Breast epithelium (tissue), 3 donors: ENCODE data around the gene UBE2J1.

ENCODE experiments used
- POLR2A ChIP-seq: fragments of 450-650 bp; IDR thresholded peaks from one replicate; pipeline ENCODE4 v1.6.1; 2016; ENCODE audit warnings: antibody characterized with exemption, mild to moderate bottlenecking, moderate library complexity
- TF ChIP-seq, protein P1 (sequence below), 3 donors: fragments of 450-650 bp; IDR thresholded peaks; one replicate each; pipeline ENCODE4 v1.5.1; 2016 to 2017; ENCODE audit warnings: antibody characterized with exemption in 3 of 3, mild to moderate bottlenecking in 3 of 3, moderate library complexity in 3 of 3

DNA sequence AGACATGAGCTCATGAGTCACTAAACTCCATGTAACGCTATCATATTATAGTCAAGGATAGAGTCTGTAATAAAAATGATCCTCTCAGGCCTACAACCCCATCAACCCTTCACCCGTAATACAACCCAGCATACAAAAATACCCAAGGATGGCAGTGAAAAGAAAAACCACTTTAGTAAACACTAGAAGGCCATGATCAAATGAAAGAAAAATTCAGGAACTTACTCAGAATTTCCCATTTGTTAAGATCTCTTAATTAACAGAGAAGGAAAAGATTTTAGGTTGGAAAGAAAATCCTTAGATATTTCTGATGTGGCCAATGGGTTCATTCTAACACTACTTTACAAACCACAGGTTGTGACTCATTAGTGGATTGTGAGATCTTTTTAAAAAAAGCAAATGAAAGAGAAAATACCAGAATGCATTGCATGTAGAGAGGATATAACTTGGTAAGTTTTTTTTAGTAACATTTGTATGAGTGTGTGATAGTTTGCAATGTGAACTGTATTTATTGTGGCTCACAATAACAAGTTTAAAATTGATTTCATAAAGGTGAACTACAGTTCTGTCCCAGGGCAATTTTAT is 8.0 kb upstream of the UBE2J1 start:
- TF ChIP-seq, protein P1, sequence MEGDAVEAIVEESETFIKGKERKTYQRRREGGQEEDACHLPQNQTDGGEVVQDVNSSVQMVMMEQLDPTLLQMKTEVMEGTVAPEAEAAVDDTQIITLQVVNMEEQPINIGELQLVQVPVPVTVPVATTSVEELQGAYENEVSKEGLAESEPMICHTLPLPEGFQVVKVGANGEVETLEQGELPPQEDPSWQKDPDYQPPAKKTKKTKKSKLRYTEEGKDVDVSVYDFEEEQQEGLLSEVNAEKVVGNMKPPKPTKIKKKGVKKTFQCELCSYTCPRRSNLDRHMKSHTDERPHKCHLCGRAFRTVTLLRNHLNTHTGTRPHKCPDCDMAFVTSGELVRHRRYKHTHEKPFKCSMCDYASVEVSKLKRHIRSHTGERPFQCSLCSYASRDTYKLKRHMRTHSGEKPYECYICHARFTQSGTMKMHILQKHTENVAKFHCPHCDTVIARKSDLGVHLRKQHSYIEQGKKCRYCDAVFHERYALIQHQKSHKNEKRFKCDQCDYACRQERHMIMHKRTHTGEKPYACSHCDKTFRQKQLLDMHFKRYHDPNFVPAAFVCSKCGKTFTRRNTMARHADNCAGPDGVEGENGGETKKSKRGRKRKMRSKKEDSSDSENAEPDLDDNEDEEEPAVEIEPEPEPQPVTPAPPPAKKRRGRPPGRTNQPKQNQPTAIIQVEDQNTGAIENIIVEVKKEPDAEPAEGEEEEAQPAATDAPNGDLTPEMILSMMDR (IDR thresholded peaks at IDR 0.05): no peak
- TF ChIP-seq POLR2A: no peak
